Sigmoid colon (tissue), 7 donors: ENCODE data around the gene COL4A3. TPM values are rescaled to one million over a fixed set of nuclear protein-coding genes. Genes with fewer than 3 reads are reported as not detected.

ENCODE experiments used
- DNase-seq: peaks from one replicate; pipeline ENCODE4 v3.0.0-alpha.2; 2019
- H3K27ac ChIP-seq, 4 donors: fragments of 200-600 bp; sonication (generic); one replicate each; pipeline ENCODE4 v1.5.1; 2016 to 2019; ENCODE audit warnings: mild to moderate bottlenecking in 1 of 4
- H3K27me3 ChIP-seq, 3 donors: fragments of 200-600 bp; sonication (generic); one replicate each; pipeline ENCODE4 v1.5.1; 2019; ENCODE audit warnings: mild to moderate bottlenecking in 1 of 3
- H3K36me3 ChIP-seq, 4 donors: fragments of 200-600 bp; sonication (generic); one replicate each; pipeline ENCODE4 v1.5.1; 2016 to 2019
- H3K4me1 ChIP-seq, 4 donors: fragments of 200-600 bp; sonication (generic); one replicate each; pipeline ENCODE4 v1.5.1; 2017 to 2019
- H3K4me3 ChIP-seq, 4 donors: fragments of 200-600 bp; sonication (generic); one replicate each; pipeline ENCODE4 v1.5.1; 2017 to 2019; ENCODE audit warnings: mild to moderate bottlenecking in 2 of 4, moderate library complexity in 1 of 4
- H3K9me3 ChIP-seq, 4 donors: fragments of 200-600 bp in 3 of 4; sonication (generic) in 3 of 4; one replicate each; pipeline versions ENCODE4 v1.5.1 to v1.6.1; 2013 to 2019
- EP300 ChIP-seq, 4 donors: sonication (generic); formaldehyde crosslinking; IDR thresholded peaks; one replicate each; pipeline ENCODE4 v1.6.1; 2017; ENCODE audit warnings: antibody characterized with exemption in 4 of 4
- POLR2A ChIP-seq, 2 donors: fragments of 450-650 bp; IDR thresholded peaks; one replicate each; pipeline ENCODE4 v1.6.1; 2016; ENCODE audit warnings: antibody characterized with exemption in 2 of 2, mild to moderate bottlenecking in 2 of 2, moderate library complexity in 2 of 2
- POLR2AphosphoS5 ChIP-seq, 4 donors: sonication (generic); formaldehyde crosslinking; IDR thresholded peaks; one replicate each; pipeline ENCODE4 v1.6.1; 2017; ENCODE audit warnings: antibody characterized with exemption in 4 of 4
- WGBS, 2 donors: extraction: QIAGEN DNeasy Blood & Tissue Kit; methylation state at CpG; one replicate each; pipeline ENCODE4 v1.1.7; 2013; 5-methylcytosine and 5-hydroxymethylcytosine counted together
- intact Hi-C: fragments of 100-400 bp; cut with DNase I; formaldehyde crosslinking; loops from one replicate; pipeline ENCODE4 v1.15.1; 2023
- polyA plus RNA-seq, 3 donors: library from polyadenylated mRNA; stranded (reverse); fragments of 200-250 nt; gene quantifications; one replicate each; pipeline ENCODE4 v1.2.3, GENCODE V29; 2013
- total RNA-seq, 4 donors: library from RNA; depleted of rRNA; stranded (reverse); fragments of >200 nt; gene quantifications; one replicate each; pipeline ENCODE4 v1.1.0, GENCODE V29; 2016
- TF ChIP-seq, protein P1 (sequence below), 4 experiments: fragments of 450-650 bp in 3 of 4; fragments of 200-600 bp in 1 of 4; IDR thresholded peaks; one replicate each; pipeline ENCODE4 v1.5.1; 2016 to 2019; ENCODE audit warnings: antibody characterized with exemption in 4 of 4, mild to moderate bottlenecking in 3 of 4, moderate library complexity in 2 of 4
- donor health status: healthy with polysubstance abuse.
- donor health status: Bipolar disorder and iron deficiency.
- donor health status: healthy.

Gene COL4A3
- total and polyA plus RNA-seq, 7 donors: under 0.01 to 1.6 (median 0.93) TPM; not detected in 1

DNA sequence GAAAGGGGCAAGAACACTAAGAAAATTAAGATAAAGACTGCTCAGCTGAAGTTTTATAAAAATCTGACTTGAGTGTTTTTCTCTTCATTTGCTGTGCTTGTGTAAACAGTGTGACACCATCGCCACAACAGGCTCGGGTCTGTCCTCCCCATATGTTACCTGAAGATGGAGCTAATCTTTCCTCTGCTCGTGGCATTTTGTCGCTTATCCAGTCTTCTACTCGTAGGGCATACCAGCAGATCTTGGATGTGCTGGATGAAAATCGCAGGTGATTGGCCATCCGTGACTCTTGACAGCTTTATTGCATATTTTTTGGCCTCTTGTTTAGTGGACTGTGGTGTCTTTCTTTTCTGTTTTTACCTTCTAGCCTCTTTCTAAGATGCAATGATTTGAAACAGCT lies 182.7 kb downstream of the COL4A3 start:
- no peak overlapping the region for H3K27ac ChIP-seq
- WGBS, 2 donors: 76 to 83% methylated on average over 7 of the region's 7 CpGs
- no peak for DNase-seq
- H3K9me3 ChIP-seq: no peaks in the 10 kb centered on the region
- peaks cover 0 to 48% (median 1%) of the 10 kb centered on the region in 4 donors for H3K36me3 ChIP-seq
- TF ChIP-seq POLR2AphosphoS5 (IDR thresholded peaks at IDR 0.05) (no peak), EP300 (IDR thresholded peaks at IDR 0.05) (no peak), POLR2A (IDR thresholded peaks at IDR 0.05) (no peak)
- TF ChIP-seq, protein P1, sequence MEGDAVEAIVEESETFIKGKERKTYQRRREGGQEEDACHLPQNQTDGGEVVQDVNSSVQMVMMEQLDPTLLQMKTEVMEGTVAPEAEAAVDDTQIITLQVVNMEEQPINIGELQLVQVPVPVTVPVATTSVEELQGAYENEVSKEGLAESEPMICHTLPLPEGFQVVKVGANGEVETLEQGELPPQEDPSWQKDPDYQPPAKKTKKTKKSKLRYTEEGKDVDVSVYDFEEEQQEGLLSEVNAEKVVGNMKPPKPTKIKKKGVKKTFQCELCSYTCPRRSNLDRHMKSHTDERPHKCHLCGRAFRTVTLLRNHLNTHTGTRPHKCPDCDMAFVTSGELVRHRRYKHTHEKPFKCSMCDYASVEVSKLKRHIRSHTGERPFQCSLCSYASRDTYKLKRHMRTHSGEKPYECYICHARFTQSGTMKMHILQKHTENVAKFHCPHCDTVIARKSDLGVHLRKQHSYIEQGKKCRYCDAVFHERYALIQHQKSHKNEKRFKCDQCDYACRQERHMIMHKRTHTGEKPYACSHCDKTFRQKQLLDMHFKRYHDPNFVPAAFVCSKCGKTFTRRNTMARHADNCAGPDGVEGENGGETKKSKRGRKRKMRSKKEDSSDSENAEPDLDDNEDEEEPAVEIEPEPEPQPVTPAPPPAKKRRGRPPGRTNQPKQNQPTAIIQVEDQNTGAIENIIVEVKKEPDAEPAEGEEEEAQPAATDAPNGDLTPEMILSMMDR (IDR thresholded peaks at IDR 0.05): no peak
- no peaks in the 10 kb centered on the region for H3K4me1 ChIP-seq
- no peaks in the 10 kb centered on the region for H3K27me3 ChIP-seq
- intact Hi-C loops: no loop called here
- H3K4me3 ChIP-seq: no peak overlapping the region

DNA sequence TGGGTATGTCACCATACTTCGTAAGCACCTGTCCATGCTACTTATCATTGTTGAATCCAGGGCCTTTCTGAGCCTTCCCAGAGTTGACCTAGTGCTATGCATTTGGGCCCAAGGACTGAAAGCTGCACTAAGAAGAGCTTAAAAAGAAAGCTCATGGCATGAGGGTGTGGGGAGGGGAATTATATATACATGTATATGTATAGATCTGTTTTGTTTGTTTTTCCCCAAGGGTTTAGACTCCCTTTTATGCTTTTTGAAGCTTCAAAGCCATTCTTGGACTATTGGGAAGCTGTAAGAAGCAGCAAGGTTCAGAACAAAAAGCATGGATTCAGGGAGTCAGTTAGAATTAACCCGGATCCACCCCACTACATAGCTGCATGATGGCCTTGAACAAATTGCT lies 183.9 kb downstream of the COL4A3 start:
- WGBS, 2 donors: 98 to 99% methylated on average over 2 of the region's 2 CpGs
- TF ChIP-seq EP300 (IDR thresholded peaks at IDR 0.05) (no peak), POLR2AphosphoS5 (IDR thresholded peaks at IDR 0.05) (no peak), POLR2A (IDR thresholded peaks at IDR 0.05) (no peak)
- TF ChIP-seq, protein P1 (IDR thresholded peaks at IDR 0.05): no peak
- Histone ChIP-seq H3K27me3 (no peaks in the 10 kb centered on the region), H3K27ac (no peak overlapping the region), H3K9me3 (no peaks in the 10 kb centered on the region), H3K4me3 (no peak overlapping the region), H3K4me1 (no peaks in the 10 kb centered on the region), H3K36me3 (peaks cover 0 to 46% (median 0%) of the 10 kb centered on the region in 4 donors)
- intact Hi-C loops: no loop called here
- no peak for DNase-seq

DNA sequence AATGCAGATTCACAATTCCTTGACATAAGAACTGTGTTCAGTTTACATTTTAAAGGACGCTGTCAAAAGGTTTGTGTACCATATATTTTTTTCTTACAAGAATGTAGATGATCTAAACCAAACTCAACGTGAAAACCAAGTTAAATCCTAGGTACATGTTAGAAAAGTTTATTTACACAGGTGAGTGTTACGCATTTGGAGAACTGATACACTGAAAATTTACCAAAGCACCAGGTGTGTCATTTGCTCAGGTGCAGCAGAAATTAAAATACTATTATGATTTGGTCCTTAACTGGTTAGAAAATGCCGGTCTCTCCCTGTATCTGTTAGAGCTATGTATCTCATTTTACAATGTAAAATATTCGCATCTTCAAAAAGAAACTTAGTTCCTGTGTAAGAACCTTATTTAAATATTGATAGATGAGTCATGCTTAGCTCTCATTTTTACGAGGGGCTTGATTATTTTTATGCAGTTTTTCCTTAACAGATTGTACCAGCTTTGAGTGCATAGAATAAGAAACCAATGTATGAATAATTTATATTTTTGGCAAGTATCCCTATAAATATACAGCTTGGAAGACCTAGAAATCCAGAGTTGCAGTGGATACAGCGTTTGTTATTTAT lies 185.7 kb downstream of the COL4A3 start:
- intact Hi-C loops: no loop called here
- no peak for DNase-seq
- H3K9me3 ChIP-seq: no peaks in the 10 kb centered on the region
- no peaks in the 10 kb centered on the region for H3K27me3 ChIP-seq
- H3K27ac ChIP-seq: no peak overlapping the region
- H3K4me1 ChIP-seq: no peaks in the 10 kb centered on the region
- TF ChIP-seq POLR2AphosphoS5 (IDR thresholded peaks at IDR 0.05): no peak
- TF ChIP-seq POLR2A (IDR thresholded peaks at IDR 0.05): no peak
- TF ChIP-seq, protein P1 (IDR thresholded peaks at IDR 0.05): no peak
- TF ChIP-seq EP300 (IDR thresholded peaks at IDR 0.05): no peak
- peaks cover 0 to 44% (median 0%) of the 10 kb centered on the region in 4 donors for H3K36me3 ChIP-seq
- no peak overlapping the region for H3K4me3 ChIP-seq
- WGBS, 2 donors: 70 to 81% methylated on average over 7 of the region's 7 CpGs

DNA sequence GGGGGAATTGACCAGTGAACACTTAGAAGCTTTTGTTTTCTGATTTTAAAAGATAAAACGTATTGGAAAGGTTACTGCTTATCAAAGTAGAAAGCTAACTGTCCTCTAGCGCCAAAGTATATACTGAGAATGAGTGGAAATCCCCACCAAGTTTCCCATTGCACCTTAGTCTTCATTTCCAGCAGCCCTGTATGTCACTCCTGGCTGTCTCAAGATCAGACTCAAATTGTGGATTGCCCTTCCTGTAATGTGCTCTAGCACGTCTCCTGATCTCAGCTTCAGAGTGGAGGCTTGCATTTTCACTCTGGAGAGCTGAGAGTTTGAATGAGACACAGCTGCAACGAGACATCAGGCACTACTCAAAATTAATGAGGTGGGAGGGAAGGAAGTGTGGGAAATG lies 187.2 kb downstream of the COL4A3 start:
- H3K27me3 ChIP-seq: no peaks in the 10 kb centered on the region
- H3K4me1 ChIP-seq: no peaks in the 10 kb centered on the region
- peaks cover 6 to 58% (median 8%) of the 10 kb centered on the region in 4 donors for H3K36me3 ChIP-seq
- no peaks in the 10 kb centered on the region for H3K9me3 ChIP-seq
- H3K27ac ChIP-seq: no peak overlapping the region
- intact Hi-C loops: no loop called here
- no peak for DNase-seq
- TF ChIP-seq POLR2AphosphoS5 (IDR thresholded peaks at IDR 0.05): no peak
- TF ChIP-seq POLR2A (IDR thresholded peaks at IDR 0.05): no peak
- TF ChIP-seq, protein P1 (IDR thresholded peaks at IDR 0.05): no peak
- no peak for TF ChIP-seq EP300 (IDR thresholded peaks at IDR 0.05)
- no peak overlapping the region for H3K4me3 ChIP-seq
- WGBS, 2 donors: 61 to 74% methylated on average over 4 of the region's 4 CpGs

DNA sequence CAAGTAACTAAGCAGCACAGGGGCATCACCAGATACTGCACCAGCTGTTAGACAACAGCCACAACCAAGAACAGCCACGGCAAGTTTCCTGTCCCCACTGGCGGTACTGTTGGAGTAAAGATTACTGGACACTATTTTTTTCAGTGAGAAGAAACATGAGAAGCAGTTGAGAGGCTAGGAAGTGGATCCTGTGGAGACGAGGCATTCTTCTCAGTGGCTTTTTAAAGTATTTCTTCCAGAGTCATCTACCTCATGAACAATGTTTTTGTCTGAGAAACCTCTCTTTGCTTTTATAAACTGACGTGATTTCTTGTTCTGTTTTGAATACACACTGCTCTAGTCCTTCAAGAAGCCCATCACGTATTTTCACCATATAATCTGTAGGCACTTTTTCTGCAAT lies 195.9 kb downstream of the COL4A3 start:
- no peak for DNase-seq
- TF ChIP-seq POLR2AphosphoS5 (IDR thresholded peaks at IDR 0.05): no peak
- TF ChIP-seq, protein P1 (IDR thresholded peaks at IDR 0.05): no peak
- TF ChIP-seq EP300 (IDR thresholded peaks at IDR 0.05): no peak
- TF ChIP-seq POLR2A (IDR thresholded peaks at IDR 0.05): no peak
- Histone ChIP-seq H3K4me1 (no peaks in the 10 kb centered on the region), H3K4me3 (no peak overlapping the region), H3K36me3 (peaks cover 8 to 54% (median 26%) of the 10 kb centered on the region in 4 donors), H3K27me3 (no peaks in the 10 kb centered on the region), H3K27ac (no peak overlapping the region), H3K9me3 (no peaks in the 10 kb centered on the region)
- intact Hi-C loops: no loop called here
- WGBS, 2 donors: 74 to 76% methylated on average over 5 of the region's 5 CpGs
